Neural crest cell (in vitro differentiated cells): ENCODE measurements around the gene SMCO1. TPM values are rescaled to one million over a fixed set of nuclear protein-coding genes. Genes with fewer than 3 reads are reported as not detected.
"Not testable (repeated sequence)": the region's sequence is repeated elsewhere in the genome, so short reads cannot be mapped to it uniquely, and the experiment has no call there.

Source experiments
- DNase-seq: peaks from one replicate; pipeline ENCODE4 v3.0.0; 2021; ENCODE audit warnings: low read depth, mixed read lengths, low spot score
- H3K27ac Mint-ChIP-seq: one replicate; pipeline ENCODE4 v1.8.0; 2021; ENCODE audit warnings: mild to moderate bottlenecking, mixed read lengths; ENCODE audit not compliant: unreplicated experiment
- H3K27me3 Mint-ChIP-seq: 2 replicates; pipeline ENCODE4 v1.8.0; 2021; ENCODE audit warnings: low read depth, mild to moderate bottlenecking, mixed read lengths
- H3K36me3 Mint-ChIP-seq: 2 replicates; pipeline ENCODE4 v1.8.0; 2021; ENCODE audit warnings: low read depth, mild to moderate bottlenecking, mixed read lengths
- H3K4me1 Mint-ChIP-seq: 2 replicates; pipeline ENCODE4 v1.8.0; 2021; ENCODE audit warnings: mixed read lengths
- H3K4me3 Mint-ChIP-seq: one replicate; pipeline ENCODE4 v1.8.0; 2021; ENCODE audit warnings: mild to moderate bottlenecking, mixed read lengths
- H3K9me3 Mint-ChIP-seq: 2 replicates; pipeline ENCODE4 v1.8.0; 2021; ENCODE audit warnings: mixed read lengths
- CTCF ChIP-seq: fragments of 200-600 bp; sonication (generic); conservative IDR thresholded peaks from 2 replicates; pipeline ENCODE4 v1.5.0; 2021; ENCODE audit warnings: antibody characterized with exemption, mild to moderate bottlenecking
- total RNA-seq: library from RNA; stranded (reverse); gene quantifications from 2 replicates; pipeline ENCODE4 v1.2.1, GENCODE V29; 2021

The SMCO1 gene
- total RNA-seq, 1 donor from 2014 or later, result not detected

GRCh38 chr3:196555295-196555694 is 40.1 kb upstream of the SMCO1 start:
- Mint-ChIP-seq H3K4me3 (no peak overlapping the region), H3K36me3 (peaks cover 5% of the 10 kb centered on the region), H3K27me3 (no peaks in the 10 kb centered on the region), H3K27ac (no peak overlapping the region), H3K4me1 (no peaks in the 10 kb centered on the region), H3K9me3 (peaks cover 2% of the 10 kb centered on the region)
- TF ChIP-seq CTCF, result no peak
- no peak for DNase-seq

GRCh38 chr3:196554205-196554604 is 39.1 kb upstream of the SMCO1 start:
- DNase-seq, result no peak
- TF ChIP-seq CTCF, result no peak
- Mint-ChIP-seq H3K4me3 (no peak overlapping the region), H3K4me1 (no peaks in the 10 kb centered on the region), H3K9me3 (peaks cover 7% of the 10 kb centered on the region), H3K36me3 (peaks cover 7% of the 10 kb centered on the region), H3K27ac (no peak overlapping the region), H3K27me3 (no peaks in the 10 kb centered on the region)

- no peak for TF ChIP-seq CTCF
- no peak overlapping the region for H3K4me3 Mint-ChIP-seq
These were observed 38.4 kb upstream of the SMCO1 start for GRCh38 chr3:196553551-196553950.

GRCh38 chr3:196552253-196552652 is 37.1 kb upstream of the SMCO1 start:
- no peak for TF ChIP-seq CTCF
- Mint-ChIP-seq H3K27me3 (no peaks in the 10 kb centered on the region), H3K4me3 (no peak overlapping the region), H3K4me1 (no peaks in the 10 kb centered on the region), H3K36me3 (peaks cover 11% of the 10 kb centered on the region), H3K9me3 (peaks cover 14% of the 10 kb centered on the region), H3K27ac (no peak overlapping the region)
- no peak for DNase-seq

More at GRCh38 chr3:196553551-196553950, 38.4 kb upstream of the SMCO1 start:
- Mint-ChIP-seq H3K9me3 (peaks cover 7% of the 10 kb centered on the region), H3K36me3 (peaks cover 7% of the 10 kb centered on the region), H3K4me1 (no peaks in the 10 kb centered on the region), H3K27ac (no peak overlapping the region), H3K27me3 (no peaks in the 10 kb centered on the region)
- DNase-seq, result no peak

GRCh38 chr3:196550172-196550571 is 35.0 kb upstream of the SMCO1 start:
- not testable (repeated sequence) for H3K4me3 Mint-ChIP-seq, H3K4me1 Mint-ChIP-seq, H3K27me3 Mint-ChIP-seq, DNase-seq
- Mint-ChIP-seq H3K36me3 (peaks cover 11% of the 10 kb centered on the region), H3K27ac (peak overlapping the region; percentile 4), H3K9me3 (peaks cover 15% of the 10 kb centered on the region)

- H3K27me3 Mint-ChIP-seq, H3K4me1 Mint-ChIP-seq, DNase-seq, H3K27ac Mint-ChIP-seq, H3K4me3 Mint-ChIP-seq: not testable (repeated sequence)
- Mint-ChIP-seq H3K36me3 (peaks cover 11% of the 10 kb centered on the region), H3K9me3 (peaks cover 15% of the 10 kb centered on the region)
These were observed 34.2 kb upstream of the SMCO1 start for GRCh38 chr3:196549312-196549711.

- Mint-ChIP-seq H3K4me3 (no peak overlapping the region), H3K36me3 (peaks cover 11% of the 10 kb centered on the region), H3K27me3 (no peaks in the 10 kb centered on the region), H3K27ac (no peak overlapping the region), H3K9me3 (peaks cover 15% of the 10 kb centered on the region), H3K4me1 (no peaks in the 10 kb centered on the region)
- no peak for DNase-seq
- TF ChIP-seq CTCF, result no peak
These were observed 31.9 kb upstream of the SMCO1 start for GRCh38 chr3:196547067-196547466.
